ENCODE data around the gene CSE1L. TPM values are rescaled to one million over a fixed set of nuclear protein-coding genes. Genes with fewer than 3 reads are reported as not detected.

Gene CSE1L
- total and polyA plus RNA-seq, 7 donors, result 37.2 to 75.7 (median 51.7) TPM

- no peak for ATAC-seq
- WGBS, 3 donors, result 79 to 90% (median 84%) methylated on average over 7 of the region's 7 CpGs
These were observed 69.5 kb downstream of the CSE1L start for GRCh38 chr20:49115564-49115963.

DNA sequence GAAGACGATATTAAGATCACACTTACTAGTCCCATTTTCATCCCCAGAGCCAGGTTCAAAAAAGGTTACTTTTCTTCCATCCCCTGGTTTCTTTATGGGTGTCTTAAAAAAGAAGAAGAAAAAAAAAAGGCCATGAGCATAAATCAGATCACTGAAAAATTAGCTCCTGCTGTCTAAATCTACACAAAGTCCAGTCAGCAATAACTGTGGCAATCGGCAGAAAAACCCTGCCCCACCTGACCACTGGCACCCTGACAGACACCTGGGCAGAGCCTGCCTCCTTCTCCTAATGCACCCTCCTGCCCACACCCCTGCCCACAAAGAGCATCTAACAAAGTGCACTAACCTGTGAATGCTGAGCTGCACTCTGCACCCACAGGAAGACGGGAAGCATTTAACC lies 72.2 kb downstream of the CSE1L start:
- DNase-seq, result no peak
- WGBS, 3 donors, result 82 to 90% (median 84%) methylated on average over 3 of the region's 3 CpGs
- Histone ChIP-seq H3K27ac (no peak overlapping the region), H3K27me3 (ENCODE audit: insufficient read depth in 3 of 3, low read length in 2 of 3) (no peaks in the 10 kb centered on the region), H3K36me3 (ENCODE audit: insufficient read depth in 1 of 2, low read depth in 1 of 2) (peaks cover 24 to 100% of the 10 kb centered on the region in 2 donors), H3K4me3 (no peak overlapping the region), H3K4me1 (no peaks in the 10 kb centered on the region), H3K9me3 (no peaks in the 10 kb centered on the region)
- intact Hi-C loops (cut with DNase I), result no loop called here
- no peak for TF ChIP-seq CTCF (IDR thresholded peaks at IDR 0.05)
- ATAC-seq, result no peak

More at GRCh38 chr20:49115564-49115963, 69.5 kb downstream of the CSE1L start:
- no peak for TF ChIP-seq CTCF (IDR thresholded peaks at IDR 0.05)
- no peaks in the 10 kb centered on the region for H3K4me1 ChIP-seq
- no peaks in the 10 kb centered on the region for H3K9me3 ChIP-seq
- H3K4me3 ChIP-seq, result no peak overlapping the region
- no peak overlapping the region for H3K27ac ChIP-seq
- peaks cover 24 to 88% of the 10 kb centered on the region in 2 donors for H3K36me3 ChIP-seq (ENCODE audit: insufficient read depth in 1 of 2, low read depth in 1 of 2)
- no peak for DNase-seq
- H3K27me3 ChIP-seq (ENCODE audit: insufficient read depth in 3 of 3, low read length in 2 of 3), result no peaks in the 10 kb centered on the region
- intact Hi-C loops (cut with DNase I), result no loop called here

- DNase-seq, result no peak
- H3K4me1 ChIP-seq, result no peaks in the 10 kb centered on the region
- intact Hi-C loops (cut with DNase I), result no loop called here
- no peak overlapping the region for H3K4me3 ChIP-seq
- H3K27me3 ChIP-seq (ENCODE audit: insufficient read depth in 3 of 3, low read length in 2 of 3), result no peaks in the 10 kb centered on the region
- TF ChIP-seq CTCF (IDR thresholded peaks at IDR 0.05), result no peak
- peaks cover 21 to 99% of the 10 kb centered on the region in 2 donors for H3K36me3 ChIP-seq (ENCODE audit: insufficient read depth in 1 of 2, low read depth in 1 of 2)
- no peaks in the 10 kb centered on the region for H3K9me3 ChIP-seq
- ATAC-seq, result no peak
- H3K27ac ChIP-seq, result no peak overlapping the region
- 95 to 98% (median 96%) methylated on average over 7 of the region's 7 CpGs for WGBS, 3 donors
These were observed 73.9 kb downstream of the CSE1L start for GRCh38 chr20:49119988-49120387.

DNA sequence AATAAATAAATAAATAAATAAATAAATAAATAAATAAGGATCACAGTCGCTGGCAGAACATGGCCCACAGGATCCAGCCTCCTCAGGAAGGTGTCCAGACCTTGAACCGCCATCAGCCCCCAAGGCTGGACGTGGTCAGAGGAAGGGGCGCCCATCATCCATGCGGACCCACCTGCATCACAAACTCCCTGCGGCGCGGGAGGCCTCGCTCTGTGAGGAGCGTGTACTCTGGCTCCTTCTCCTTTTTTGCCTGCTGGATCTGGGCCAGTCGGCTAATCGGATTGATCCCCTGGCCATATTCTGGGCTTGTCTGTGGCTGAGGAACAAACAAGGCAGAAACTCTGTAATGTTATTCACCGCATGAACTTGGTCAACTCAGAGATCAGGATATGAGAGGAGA lies 76.8 kb downstream of the CSE1L start:
- ATAC-seq (no peak), DNase-seq (no peak)
- WGBS, 3 donors, result 79 to 88% (median 85%) methylated on average over 12 to 13 of the region's 13 CpGs
- Histone ChIP-seq H3K27me3 (ENCODE audit: insufficient read depth in 3 of 3, low read length in 2 of 3) (no peaks in the 10 kb centered on the region), H3K4me3 (no peak overlapping the region), H3K36me3 (ENCODE audit: insufficient read depth in 1 of 2, low read depth in 1 of 2) (peaks cover 13 to 80% of the 10 kb centered on the region in 2 donors), H3K27ac (no peak overlapping the region), H3K9me3 (no peaks in the 10 kb centered on the region), H3K4me1 (no peaks in the 10 kb centered on the region)
- intact Hi-C loops (cut with DNase I), result no loop called here
- TF ChIP-seq CTCF (IDR thresholded peaks at IDR 0.05), result no peak

- TF ChIP-seq CTCF (IDR thresholded peaks at IDR 0.05), result no peak
- Histone ChIP-seq H3K27me3 (ENCODE audit: insufficient read depth in 3 of 3, low read length in 2 of 3) (no peaks in the 10 kb centered on the region), H3K36me3 (ENCODE audit: insufficient read depth in 1 of 2, low read depth in 1 of 2) (peaks cover 7 to 74% of the 10 kb centered on the region in 2 donors), H3K27ac (no peak overlapping the region), H3K4me1 (no peaks in the 10 kb centered on the region), H3K4me3 (no peak overlapping the region), H3K9me3 (no peaks in the 10 kb centered on the region)
- WGBS, 3 donors, result 97% methylated on average over 10 of the region's 10 CpGs
- DNase-seq (no peak), ATAC-seq (no peak)
- intact Hi-C loops (cut with DNase I), result no loop called here
These were observed 77.9 kb downstream of the CSE1L start for GRCh38 chr20:49123982-49124381.
